Left forelimb (tissue), 1 donor: Measurements from ENCODE around the gene KDF1.

ENCODE experiments used
- DNase-seq: peaks from one replicate; pipeline ENCODE4 v3.0.0-alpha.2; 2018; ENCODE audit warnings: low spot score

KDF1 gene

GRCh38 chr1:26959722-26960624 lies at the start of gene KDF1:
Gene KDF1 (minus strand): TSS chr1:26960468. CDS start chr1:26952380, 8,088 bp downstream.
- DNase-seq: no peak

GRCh38 chr1:27009601-27010197 lies 49.4 kb upstream of the KDF1 start:
- DNase-seq: no peak

GRCh38 chr1:27007909-27008582 lies 47.8 kb upstream of the KDF1 start:
- DNase-seq: no peak

- DNase-seq: no peak
Observed at GRCh38 chr1:27006683-27007082, 46.4 kb upstream of the KDF1 start.

GRCh38 chr1:27005648-27006496 lies 45.6 kb upstream of the KDF1 start:
- DNase-seq: no peak

- no peak for DNase-seq
Observed at GRCh38 chr1:27005166-27005530, 44.9 kb upstream of the KDF1 start.

GRCh38 chr1:27004471-27005165 lies 44.4 kb upstream of the KDF1 start:
- no peak for DNase-seq

- no peak for DNase-seq
Observed at GRCh38 chr1:27003745-27004470, 43.6 kb upstream of the KDF1 start.

GRCh38 chr1:27001570-27002360 lies 41.5 kb upstream of the KDF1 start:
- no peak for DNase-seq

GRCh38 chr1:27000817-27001460 lies 40.7 kb upstream of the KDF1 start:
- DNase-seq: no peak

GRCh38 chr1:27000090-27000816 lies 40.0 kb upstream of the KDF1 start:
- no peak for DNase-seq

GRCh38 chr1:26999440-26999987 lies 39.2 kb upstream of the KDF1 start:
- no peak for DNase-seq

GRCh38 chr1:26998429-26999300 lies 38.4 kb upstream of the KDF1 start:
- DNase-seq: no peak

- no peak for DNase-seq
Observed at GRCh38 chr1:26996665-26997064, 36.4 kb upstream of the KDF1 start.

- no peak for DNase-seq
Observed at GRCh38 chr1:26996024-26996423, 35.8 kb upstream of the KDF1 start.

- DNase-seq: no peak
Observed at GRCh38 chr1:26994787-26995517, 34.7 kb upstream of the KDF1 start.
